ENCODE measurements around the gene OSBPL10.

The OSBPL10 gene

GRCh38 chr3:31839144-31839917 is 141.7 kb downstream of the OSBPL10 start:
- DNase-seq, result no peak

GRCh38 chr3:31836131-31837075 is 144.7 kb downstream of the OSBPL10 start:
- DNase-seq, result no peak

- DNase-seq, result no peak
These were observed 147.5 kb downstream of the OSBPL10 start for GRCh38 chr3:31833391-31834190.

- DNase-seq, result no peak
These were observed 148.5 kb downstream of the OSBPL10 start for GRCh38 chr3:31832551-31832950.

- DNase-seq, result no peak
These were observed 149.5 kb downstream of the OSBPL10 start for GRCh38 chr3:31831591-31831990.

GRCh38 chr3:31829826-31830426 is 151.1 kb downstream of the OSBPL10 start:
- DNase-seq, result no peak

GRCh38 chr3:31829010-31829409 is 152.1 kb downstream of the OSBPL10 start:
- no peak for DNase-seq

- no peak for DNase-seq
These were observed 153.1 kb downstream of the OSBPL10 start for GRCh38 chr3:31828007-31828406.

- no peak for DNase-seq
These were observed 157.9 kb downstream of the OSBPL10 start for GRCh38 chr3:31823184-31823583.

GRCh38 chr3:31821118-31821517 is 159.9 kb downstream of the OSBPL10 start:
- DNase-seq, result no peak

GRCh38 chr3:31819441-31819840 is 161.6 kb downstream of the OSBPL10 start:
- no peak for DNase-seq

- no peak for DNase-seq
These were observed 163.6 kb downstream of the OSBPL10 start for GRCh38 chr3:31817411-31817966.

GRCh38 chr3:31815631-31816440 is 165.2 kb downstream of the OSBPL10 start:
- no peak for DNase-seq

- no peak for DNase-seq
These were observed 166.1 kb downstream of the OSBPL10 start for GRCh38 chr3:31815006-31815405.

GRCh38 chr3:31813686-31814085 is 167.4 kb downstream of the OSBPL10 start:
- DNase-seq, result no peak

- no peak for DNase-seq
These were observed 167.9 kb downstream of the OSBPL10 start for GRCh38 chr3:31813197-31813596.

GRCh38 chr3:31810991-31811433 is 170.1 kb downstream of the OSBPL10 start:
- no peak for DNase-seq

- no peak for DNase-seq
These were observed 172.8 kb downstream of the OSBPL10 start for GRCh38 chr3:31808143-31808720.

GRCh38 chr3:31804251-31805051 is 176.6 kb downstream of the OSBPL10 start:
- DNase-seq, result no peak

Measured in SW 1271 (cell line).